Dendritic cell treated with granulocyte-macrophage colony-stimulating factor and Interleukin-4, amounts not matched to agents 40 ng/mL and 50 ng/mL, for 4 days (primary cell): Measurements from ENCODE around the gene PTGFRN.
"Not testable (repeated sequence)": the region's sequence is repeated elsewhere in the genome, so short reads cannot be mapped to it uniquely, and the experiment has no call there.

Source experiments
- H3K27ac Mint-ChIP-seq: one replicate; pipeline ENCODE4 v1.8.0; 2022; ENCODE audit warnings: mild to moderate bottlenecking, mixed read lengths
- H3K27me3 Mint-ChIP-seq: one replicate; pipeline ENCODE4 v1.8.0; 2022; ENCODE audit warnings: mild to moderate bottlenecking, mixed read lengths
- H3K36me3 Mint-ChIP-seq: one replicate; pipeline ENCODE4 v1.8.0; 2022; ENCODE audit warnings: low read depth, mixed read lengths
- H3K4me1 Mint-ChIP-seq: one replicate; pipeline ENCODE4 v1.8.0; 2022; ENCODE audit warnings: low read depth, mixed read lengths
- H3K4me3 Mint-ChIP-seq: one replicate; pipeline ENCODE4 v1.8.0; 2022; ENCODE audit warnings: mild to moderate bottlenecking, moderate library complexity, mixed read lengths
- H3K9me3 Mint-ChIP-seq: one replicate; pipeline ENCODE4 v1.8.0; 2022; ENCODE audit warnings: mixed read lengths
- intact Hi-C: fragments of 100-400 bp; cut with micrococcal nuclease; formaldehyde crosslinking; loops from one replicate; pipeline ENCODE4 v1.15.0; 2022

PTGFRN gene

DNA sequence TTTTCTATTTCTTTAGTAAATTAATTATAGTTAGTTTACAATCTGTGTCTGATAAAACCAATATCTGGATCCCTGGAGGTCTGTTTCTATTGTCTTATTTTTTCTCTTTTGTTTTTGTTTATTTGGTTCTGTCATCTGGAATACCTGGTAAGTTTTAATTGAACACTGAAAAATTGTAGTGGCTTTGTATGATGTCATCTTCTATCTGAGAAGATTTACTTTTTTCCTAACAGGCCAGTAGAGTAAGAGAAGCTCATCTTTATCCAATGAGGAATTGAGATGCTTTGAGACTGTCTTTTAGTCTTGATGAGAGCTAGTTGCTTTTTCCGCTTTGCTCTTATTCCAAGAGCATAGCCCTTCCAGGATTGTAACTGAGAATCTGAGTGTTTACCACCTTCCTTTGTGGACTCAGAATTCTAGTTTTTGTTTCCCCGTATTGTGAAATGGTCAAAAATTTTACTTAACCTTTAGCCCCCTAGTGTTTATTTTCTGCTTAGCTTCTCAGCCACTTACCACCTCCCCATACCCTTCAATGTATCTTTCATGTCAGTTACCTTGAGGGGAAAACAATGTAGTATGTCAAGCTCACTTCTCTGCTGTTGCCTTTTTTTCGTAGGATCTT lies 25.0 kb downstream of the PTGFRN start:
- Mint-ChIP-seq H3K27ac (no peak overlapping the region), H3K36me3 (no peaks in the 10 kb centered on the region), H3K4me3 (no peak overlapping the region), H3K27me3 (no peaks in the 10 kb centered on the region), H3K4me1 (peaks cover 15% of the 10 kb centered on the region), H3K9me3 (no peaks in the 10 kb centered on the region)
- intact Hi-C loops: no loop called here

- intact Hi-C loops: no loop called here
- peaks cover 18% of the 10 kb centered on the region for H3K4me1 Mint-ChIP-seq
- no peaks in the 10 kb centered on the region for H3K27me3 Mint-ChIP-seq
- H3K4me3 Mint-ChIP-seq: no peak overlapping the region
- H3K9me3 Mint-ChIP-seq: no peaks in the 10 kb centered on the region
- H3K36me3 Mint-ChIP-seq: peaks cover 17% of the 10 kb centered on the region
- H3K27ac Mint-ChIP-seq: no peak overlapping the region
Observed at GRCh38 chr1:116938216-116938615, 28.5 kb downstream of the PTGFRN start.

DNA sequence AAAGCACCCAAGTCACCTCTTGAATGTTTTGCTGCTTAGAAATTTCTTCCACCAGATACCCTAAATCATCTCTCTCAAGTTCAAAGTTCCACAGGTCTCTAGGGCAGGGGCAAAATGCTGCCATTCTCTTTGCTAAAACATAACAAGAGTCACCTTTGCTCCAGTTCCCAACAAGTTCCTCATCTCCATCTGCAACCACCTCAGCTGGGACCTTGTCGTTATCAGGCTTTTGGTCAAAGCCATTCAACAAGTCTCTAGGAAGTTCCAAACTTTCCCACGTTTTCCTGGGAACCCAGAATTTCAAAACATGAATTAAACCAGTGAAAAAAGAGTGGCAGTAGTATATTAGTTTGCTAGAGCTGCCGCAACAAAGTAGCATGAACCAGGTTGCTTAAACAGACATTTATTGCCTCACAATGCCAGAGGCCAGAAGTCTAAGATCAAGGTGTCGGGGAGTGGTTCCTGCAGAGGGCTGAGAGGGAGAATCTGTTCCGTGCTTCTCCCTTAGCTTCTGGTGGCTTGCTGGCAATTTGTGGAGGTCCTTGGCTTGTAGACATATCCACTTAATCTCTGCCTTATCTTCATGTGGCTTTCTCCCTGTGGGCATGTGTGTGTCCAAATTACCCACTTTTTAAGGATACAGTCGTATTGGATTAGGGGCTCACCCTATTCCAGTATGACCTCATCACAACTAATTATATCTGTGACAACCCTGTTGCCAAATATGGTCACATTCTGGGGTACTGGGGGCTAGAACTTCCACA lies 30.2 kb downstream of the PTGFRN start:
- H3K9me3 Mint-ChIP-seq, H3K27ac Mint-ChIP-seq, intact Hi-C loops, H3K4me1 Mint-ChIP-seq, H3K27me3 Mint-ChIP-seq, H3K4me3 Mint-ChIP-seq: not testable (repeated sequence)
- H3K36me3 Mint-ChIP-seq: peaks cover 33% of the 10 kb centered on the region

DNA sequence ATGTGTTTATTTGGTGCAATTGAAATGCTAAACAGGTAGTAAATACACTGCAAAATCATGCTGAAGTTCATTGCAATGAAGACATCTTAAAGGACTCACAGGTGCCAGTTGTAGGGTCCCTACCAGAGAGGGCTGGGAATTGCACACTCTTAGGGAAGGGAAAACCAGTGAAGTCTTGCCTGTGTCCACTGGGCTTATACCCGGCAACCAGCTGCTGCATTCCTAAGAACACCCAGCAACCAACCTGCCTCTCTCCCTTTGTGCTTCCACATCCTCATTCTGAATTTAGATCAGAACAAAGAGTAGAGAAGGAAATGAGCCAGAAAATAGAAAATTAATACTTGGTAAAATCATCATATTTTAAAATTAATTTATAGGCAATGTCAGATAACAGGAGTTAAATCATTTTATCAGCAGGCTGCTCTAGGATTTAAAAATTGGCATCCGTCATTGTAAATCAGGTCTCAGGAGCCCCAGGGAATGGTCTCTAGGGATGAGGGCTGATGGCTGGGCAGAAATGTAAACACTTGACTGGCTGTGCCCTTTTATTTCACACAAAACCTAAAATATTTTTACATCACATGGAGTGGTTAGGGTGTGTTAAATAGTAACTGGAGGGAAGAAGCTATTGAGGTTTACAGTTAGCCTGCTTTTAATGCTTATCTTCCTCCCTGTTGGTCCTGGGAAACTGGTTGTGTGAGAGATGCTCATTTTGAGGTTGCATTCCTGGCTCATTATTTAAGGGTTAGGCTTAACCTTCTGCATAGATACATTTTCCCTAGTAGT lies 31.3 kb downstream of the PTGFRN start:
- Mint-ChIP-seq H3K9me3 (no peaks in the 10 kb centered on the region), H3K4me3 (no peak overlapping the region), H3K36me3 (peaks cover 44% of the 10 kb centered on the region), H3K4me1 (peaks cover 10% of the 10 kb centered on the region), H3K27me3 (peaks cover 3% of the 10 kb centered on the region), H3K27ac (no peak overlapping the region)
- intact Hi-C loops: no loop called here

GRCh38 chr1:116941670-116942069 lies 32.0 kb downstream of the PTGFRN start:
- H3K4me1 Mint-ChIP-seq: peaks cover 10% of the 10 kb centered on the region
- intact Hi-C loops: no loop called here
- H3K27ac Mint-ChIP-seq: no peak overlapping the region
- H3K27me3 Mint-ChIP-seq: peaks cover 3% of the 10 kb centered on the region
- peaks cover 49% of the 10 kb centered on the region for H3K36me3 Mint-ChIP-seq
- H3K4me3 Mint-ChIP-seq: no peak overlapping the region
- H3K9me3 Mint-ChIP-seq: no peaks in the 10 kb centered on the region

GRCh38 chr1:116942344-116942743 lies 32.6 kb downstream of the PTGFRN start:
- intact Hi-C loops: no loop called here
- Mint-ChIP-seq H3K27ac (no peak overlapping the region), H3K9me3 (no peaks in the 10 kb centered on the region), H3K36me3 (peaks cover 55% of the 10 kb centered on the region), H3K4me3 (no peak overlapping the region), H3K27me3 (peaks cover 3% of the 10 kb centered on the region), H3K4me1 (peaks cover 10% of the 10 kb centered on the region)

DNA sequence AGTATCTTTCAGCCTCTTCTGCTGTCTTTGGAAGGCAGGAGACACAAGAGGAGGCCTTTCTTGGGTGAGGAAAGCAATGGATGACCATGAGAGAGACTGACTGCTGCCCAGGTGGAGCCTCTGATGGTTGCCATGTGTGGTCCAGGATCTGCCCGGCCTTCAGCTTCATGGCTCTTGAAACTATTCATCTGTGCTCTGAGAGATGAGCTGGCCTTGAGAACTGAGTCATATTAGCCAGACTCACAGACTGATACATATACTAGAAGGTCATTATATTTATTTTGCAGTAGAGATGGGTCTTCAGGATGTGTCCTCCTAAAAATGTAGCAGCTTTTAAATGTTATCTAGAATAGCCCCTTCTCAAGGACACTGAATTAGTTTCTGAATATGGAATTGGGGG lies 33.7 kb downstream of the PTGFRN start:
- Mint-ChIP-seq H3K4me1 (peaks cover 10% of the 10 kb centered on the region), H3K36me3 (peaks cover 60% of the 10 kb centered on the region), H3K4me3 (no peak overlapping the region), H3K9me3 (no peaks in the 10 kb centered on the region), H3K27me3 (peaks cover 3% of the 10 kb centered on the region), H3K27ac (no peak overlapping the region)
- intact Hi-C loops: no loop called here

DNA sequence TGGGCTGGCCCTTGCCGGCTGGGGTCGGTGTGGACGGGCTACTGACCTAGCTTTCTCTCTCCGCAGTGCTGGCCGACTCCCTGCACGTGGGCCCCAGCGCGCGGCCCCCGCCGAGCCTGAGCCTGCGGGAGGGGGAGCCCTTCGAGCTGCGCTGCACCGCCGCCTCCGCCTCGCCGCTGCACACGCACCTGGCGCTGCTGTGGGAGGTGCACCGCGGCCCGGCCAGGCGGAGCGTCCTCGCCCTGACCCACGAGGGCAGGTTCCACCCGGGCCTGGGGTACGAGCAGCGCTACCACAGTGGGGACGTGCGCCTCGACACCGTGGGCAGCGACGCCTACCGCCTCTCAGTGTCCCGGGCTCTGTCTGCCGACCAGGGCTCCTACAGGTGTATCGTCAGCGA lies 34.9 kb downstream of the PTGFRN start:
- H3K27ac Mint-ChIP-seq: no peak overlapping the region
- no peaks in the 10 kb centered on the region for H3K9me3 Mint-ChIP-seq
- intact Hi-C loops: no loop called here
- H3K4me1 Mint-ChIP-seq: peaks cover 4% of the 10 kb centered on the region
- peaks cover 3% of the 10 kb centered on the region for H3K27me3 Mint-ChIP-seq
- H3K36me3 Mint-ChIP-seq: peaks cover 67% of the 10 kb centered on the region
- no peak overlapping the region for H3K4me3 Mint-ChIP-seq

- H3K27me3 Mint-ChIP-seq: peaks cover 3% of the 10 kb centered on the region
- H3K4me3 Mint-ChIP-seq: no peak overlapping the region
- peaks cover 75% of the 10 kb centered on the region for H3K36me3 Mint-ChIP-seq
- no peaks in the 10 kb centered on the region for H3K9me3 Mint-ChIP-seq
- no peak overlapping the region for H3K27ac Mint-ChIP-seq
- no peaks in the 10 kb centered on the region for H3K4me1 Mint-ChIP-seq
- intact Hi-C loops: no loop called here
Observed at GRCh38 chr1:116945421-116945820, 35.7 kb downstream of the PTGFRN start.

DNA sequence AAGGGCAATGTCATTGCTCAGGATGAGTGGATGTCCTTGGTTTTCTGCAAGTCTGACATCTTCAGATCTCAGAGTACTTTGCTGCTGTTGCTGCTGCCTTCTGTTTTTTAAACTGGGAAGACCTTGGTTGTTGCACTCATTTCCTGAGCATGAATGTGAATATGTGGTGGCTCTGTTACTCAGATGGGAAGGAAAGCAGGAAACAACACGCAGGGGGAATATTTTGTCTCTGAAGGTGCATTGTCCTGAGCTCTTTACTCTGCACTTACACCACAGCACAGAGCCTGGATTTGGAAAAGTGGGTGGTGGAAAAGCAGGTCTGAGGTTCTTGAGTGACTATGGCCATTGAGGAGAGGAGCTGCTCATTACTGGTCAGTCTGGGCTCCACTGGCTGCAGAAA lies 36.3 kb downstream of the PTGFRN start:
- Mint-ChIP-seq H3K4me3 (no peak overlapping the region), H3K27me3 (peaks cover 3% of the 10 kb centered on the region), H3K27ac (no peak overlapping the region), H3K9me3 (no peaks in the 10 kb centered on the region), H3K4me1 (no peaks in the 10 kb centered on the region), H3K36me3 (peaks cover 81% of the 10 kb centered on the region)
- intact Hi-C loops: no loop called here

- H3K4me1 Mint-ChIP-seq: peaks cover 5% of the 10 kb centered on the region
- intact Hi-C loops: no loop called here
- peaks cover 80% of the 10 kb centered on the region for H3K36me3 Mint-ChIP-seq
Observed at GRCh38 chr1:116947092-116947860, 37.6 kb downstream of the PTGFRN start.

DNA sequence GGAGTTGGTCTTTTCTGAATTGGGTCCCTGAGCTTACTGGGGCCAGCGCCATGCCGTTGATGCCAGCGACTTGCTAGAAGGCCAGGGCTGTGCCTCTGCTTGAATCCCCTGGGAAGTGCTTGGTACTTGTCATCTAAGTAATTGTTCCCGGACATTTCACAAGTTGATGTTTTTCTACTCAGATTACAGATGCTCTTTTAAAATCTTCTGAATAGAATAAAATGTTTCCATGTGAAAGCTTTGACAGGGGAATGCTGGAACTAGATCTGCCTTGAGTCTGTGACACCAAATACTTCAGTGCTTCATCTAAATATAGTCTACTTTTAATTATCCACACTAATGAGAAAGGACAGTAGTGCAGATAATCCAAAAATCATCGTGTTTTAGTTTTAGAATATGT lies 38.3 kb downstream of the PTGFRN start:
- Mint-ChIP-seq H3K27ac (no peak overlapping the region), H3K27me3 (peaks cover 3% of the 10 kb centered on the region), H3K9me3 (no peaks in the 10 kb centered on the region), H3K4me3 (no peak overlapping the region), H3K4me1 (peaks cover 5% of the 10 kb centered on the region), H3K36me3 (peaks cover 74% of the 10 kb centered on the region)
- intact Hi-C loops: no loop called here

More at GRCh38 chr1:116947092-116947860, 37.6 kb downstream of the PTGFRN start:
- H3K27ac Mint-ChIP-seq: no peak overlapping the region
- H3K9me3 Mint-ChIP-seq: no peaks in the 10 kb centered on the region
- H3K4me3 Mint-ChIP-seq: no peak overlapping the region
- H3K27me3 Mint-ChIP-seq: peaks cover 3% of the 10 kb centered on the region

DNA sequence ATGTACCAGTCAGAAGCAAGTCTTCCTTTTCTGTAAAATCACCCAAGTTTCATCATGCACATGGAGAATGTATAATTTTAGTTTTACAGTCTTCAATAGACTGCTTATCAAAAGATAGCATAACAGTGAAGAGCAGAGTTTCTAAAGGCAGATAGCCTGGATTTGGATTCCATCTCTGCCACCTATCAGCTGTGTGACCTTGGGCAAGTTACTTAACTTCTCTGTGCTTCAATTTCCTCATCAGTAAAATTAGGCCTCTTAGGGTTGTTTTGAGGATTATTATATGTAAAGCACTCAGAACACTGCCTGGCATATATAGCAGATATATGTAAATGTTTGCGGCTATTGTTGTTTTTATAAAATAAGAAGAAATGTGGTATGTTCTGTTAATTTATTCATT lies 38.9 kb downstream of the PTGFRN start:
- Mint-ChIP-seq H3K27ac (no peak overlapping the region), H3K4me1 (peaks cover 5% of the 10 kb centered on the region), H3K36me3 (peaks cover 68% of the 10 kb centered on the region), H3K4me3 (no peak overlapping the region), H3K9me3 (no peaks in the 10 kb centered on the region), H3K27me3 (peaks cover 3% of the 10 kb centered on the region)
- intact Hi-C loops: no loop called here
